HK-2 (cell line): ENCODE data around the gene ZNF578.
A peak's percentile ranks its signal among the peaks of the same experiment; 100 is the strongest.
"Not testable (repeated sequence)": the region's sequence is repeated elsewhere in the genome, so short reads cannot be mapped to it uniquely, and the experiment has no call there.

ENCODE experiments used
- DNase-seq: peaks from one replicate; pipeline ENCODE4 v3.0.0-alpha.2; 2018; ENCODE audit not compliant: unreplicated experiment

The ZNF578 gene

DNA sequence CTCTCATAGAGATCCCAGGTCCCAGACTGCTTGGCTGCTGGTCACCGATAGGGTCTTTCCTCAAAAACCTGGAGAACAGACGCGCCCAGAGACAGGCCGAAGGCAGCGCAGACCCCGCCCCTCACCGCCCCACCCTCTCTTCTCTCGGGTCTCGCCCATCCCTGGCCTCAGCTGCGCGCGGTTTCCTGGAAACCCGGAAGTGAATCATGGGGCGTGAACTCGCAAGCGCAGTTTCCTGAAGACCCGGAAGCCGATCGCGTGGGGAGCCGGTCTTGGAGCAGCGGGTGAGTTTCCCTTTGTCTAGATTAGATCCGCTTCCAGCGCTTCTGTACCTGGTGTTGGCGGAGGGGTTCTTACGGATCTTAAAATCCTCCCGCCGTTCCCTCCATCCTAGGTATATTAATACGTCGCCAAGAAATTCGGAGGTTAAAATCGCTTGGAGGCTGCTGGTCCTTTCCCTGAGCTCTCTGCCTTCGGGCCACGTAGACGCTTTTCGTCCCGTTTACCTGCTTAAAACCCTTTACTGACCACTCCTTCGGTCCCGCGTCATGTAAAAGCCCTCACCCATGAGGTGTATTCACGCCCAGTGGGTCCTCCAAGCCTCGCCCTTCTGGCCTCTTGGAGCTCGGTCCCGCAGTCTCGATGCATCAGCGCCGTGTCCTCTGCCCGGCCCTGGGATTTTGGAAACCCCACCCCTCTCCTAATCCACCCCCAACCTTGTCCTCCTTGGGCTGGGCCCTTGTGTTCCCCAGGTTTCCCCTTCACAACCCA lies at the start of gene ZNF578:
ZNF578 (plus strand) TSS at position 230 of the 771 bp plus-strand sequence. CDS start 48,293 bp downstream, outside the sequence.
- DNase-seq: peak; percentile 76

DNA sequence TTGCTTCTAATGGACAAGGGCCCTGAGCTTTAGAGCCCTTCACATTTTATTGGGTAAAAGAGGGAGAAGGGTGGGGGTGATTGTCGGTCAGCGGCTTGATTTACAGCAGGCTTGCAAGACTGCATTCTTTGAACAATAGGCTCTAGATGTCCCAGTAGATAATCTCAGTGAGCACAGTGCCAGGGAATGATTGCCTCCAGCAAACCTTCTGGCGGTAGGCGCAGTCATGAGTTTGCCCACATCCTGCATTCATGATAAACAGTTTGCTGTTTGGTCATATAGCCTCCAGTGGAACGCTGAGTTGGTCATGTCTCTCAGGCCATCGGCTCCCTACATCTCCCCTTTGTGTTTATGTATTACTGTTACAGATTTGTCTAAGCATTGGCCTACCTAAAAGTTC lies 43.1 kb upstream of the ZNF578 start:
- no peak for DNase-seq

- no peak for DNase-seq
Observed at GRCh38 chr19:52415711-52416110, 37.6 kb upstream of the ZNF578 start.

GRCh38 chr19:52428937-52429336 lies 24.4 kb upstream of the ZNF578 start, which contains the start of gene ZNF534:
ZNF534 (plus strand) TSS chr19:52429148; CDS start chr19:52431475, 2,327 bp downstream.
- DNase-seq: no peak

DNA sequence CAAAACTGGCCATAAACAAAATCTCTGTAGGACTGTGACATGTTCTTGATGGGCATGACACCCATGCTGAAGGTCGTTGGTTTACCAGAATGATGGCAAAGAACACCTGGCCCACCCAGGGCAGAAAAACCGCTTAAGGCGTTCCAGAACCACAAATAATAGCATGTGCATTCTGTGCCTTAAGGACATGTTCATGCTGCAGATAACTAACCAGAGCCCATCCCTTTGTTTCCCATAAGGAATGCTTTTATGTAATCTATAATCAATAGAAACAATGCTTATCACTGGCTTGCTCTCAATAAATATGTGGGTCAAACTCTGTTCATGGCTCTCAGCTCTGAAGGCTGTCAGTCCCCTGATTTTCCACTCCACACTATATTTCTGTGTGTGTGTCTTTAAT lies 11.2 kb upstream of the ZNF578 start:
- no peak for DNase-seq

- DNase-seq: no peak
Observed at GRCh38 chr19:52444506-52444905, 8.8 kb upstream of the ZNF578 start.

DNA sequence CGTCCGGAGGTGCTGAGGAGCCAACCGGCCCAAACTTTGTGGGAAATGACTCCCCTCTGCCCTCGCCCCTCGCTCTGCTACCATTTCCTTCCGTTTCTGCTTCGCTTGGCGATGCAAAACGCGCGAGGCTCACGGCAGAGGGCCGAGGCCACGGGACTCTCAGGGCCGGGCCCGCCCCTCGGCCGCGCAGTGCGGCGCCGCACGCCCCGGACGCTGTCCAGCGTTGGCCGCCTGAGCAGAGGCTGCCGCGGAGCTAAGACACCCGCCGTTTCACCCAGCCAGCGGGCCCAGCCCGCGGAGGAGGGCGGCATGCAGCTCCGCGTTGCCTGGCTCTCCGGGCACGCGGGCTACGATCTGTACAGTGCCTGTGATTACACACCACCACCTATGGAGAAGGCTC lies 2.1 kb upstream of the ZNF578 start:
- DNase-seq: no peak

- DNase-seq: no peak
Observed at GRCh38 chr19:52464798-52465470, 11.6 kb downstream of the ZNF578 start.

GRCh38 chr19:52473655-52474350 lies 20.4 kb downstream of the ZNF578 start:
- DNase-seq: no peak

GRCh38 chr19:52474351-52475127 lies 21.2 kb downstream of the ZNF578 start:
- DNase-seq: no peak

DNA sequence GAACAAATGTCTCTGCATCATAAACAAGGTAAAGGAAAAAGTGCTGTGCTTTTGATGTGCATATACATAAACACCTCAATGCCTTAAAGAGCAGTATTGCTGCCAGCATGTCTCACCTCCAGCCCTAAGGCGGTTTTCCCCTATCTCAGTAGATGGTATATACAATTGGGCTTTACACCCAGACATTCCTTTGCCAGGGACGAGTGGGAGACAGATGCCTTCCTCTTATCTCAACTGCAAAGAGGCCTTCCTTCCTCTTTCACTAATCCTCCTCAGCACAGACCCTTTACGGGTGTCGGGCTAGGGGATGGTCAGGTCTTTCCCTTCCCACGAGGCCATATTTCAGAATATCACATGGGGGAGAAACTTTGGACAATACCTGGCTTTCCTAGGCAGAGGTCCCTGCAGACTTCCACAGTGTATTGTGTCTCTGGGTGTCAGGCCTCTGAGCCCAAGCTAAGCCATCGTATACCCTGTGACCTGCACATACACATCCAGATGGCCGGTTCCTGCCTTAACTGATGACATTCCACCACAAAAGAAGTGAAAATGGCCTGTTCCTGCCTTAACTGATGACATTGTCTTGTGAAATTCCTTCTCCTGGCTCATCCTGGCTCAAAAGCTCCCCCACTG lies 30.9 kb downstream of the ZNF578 start:
- not testable (repeated sequence) for DNase-seq

GRCh38 chr19:52485064-52485463 lies 31.7 kb downstream of the ZNF578 start:
- DNase-seq: not testable (repeated sequence)

DNA sequence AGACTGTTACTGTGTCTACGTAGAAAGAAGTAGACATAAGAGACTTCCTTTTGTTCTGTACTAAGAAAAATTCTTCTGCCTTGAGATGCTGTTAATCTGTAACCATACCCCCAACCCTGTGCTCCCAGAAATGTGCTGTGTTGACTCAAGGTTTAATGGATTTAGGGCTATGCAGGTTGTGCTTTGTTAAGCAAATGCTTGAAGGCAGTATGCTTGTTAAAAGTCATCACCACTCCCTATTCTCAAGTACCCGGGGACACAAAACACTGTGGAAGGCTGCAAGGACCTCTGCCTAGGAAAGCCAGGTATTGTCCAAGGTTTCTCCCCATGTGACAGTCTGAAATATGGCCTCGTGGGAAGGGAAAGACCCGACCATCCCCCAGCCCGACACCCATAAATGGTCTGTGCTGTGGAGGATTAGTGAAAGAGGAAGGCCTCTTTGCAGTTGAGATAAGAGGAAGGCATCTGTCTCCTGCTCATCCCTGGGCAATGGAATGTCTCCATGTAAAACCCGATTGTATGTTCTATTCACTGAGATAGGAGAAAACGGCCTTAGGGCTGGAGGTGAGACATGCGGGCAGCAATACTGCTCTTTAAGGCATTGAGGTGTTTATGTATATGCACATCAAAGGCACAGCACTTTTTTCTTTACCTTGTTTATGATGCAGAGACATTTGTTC lies 32.3 kb downstream of the ZNF578 start:
- DNase-seq: not testable (repeated sequence)

DNA sequence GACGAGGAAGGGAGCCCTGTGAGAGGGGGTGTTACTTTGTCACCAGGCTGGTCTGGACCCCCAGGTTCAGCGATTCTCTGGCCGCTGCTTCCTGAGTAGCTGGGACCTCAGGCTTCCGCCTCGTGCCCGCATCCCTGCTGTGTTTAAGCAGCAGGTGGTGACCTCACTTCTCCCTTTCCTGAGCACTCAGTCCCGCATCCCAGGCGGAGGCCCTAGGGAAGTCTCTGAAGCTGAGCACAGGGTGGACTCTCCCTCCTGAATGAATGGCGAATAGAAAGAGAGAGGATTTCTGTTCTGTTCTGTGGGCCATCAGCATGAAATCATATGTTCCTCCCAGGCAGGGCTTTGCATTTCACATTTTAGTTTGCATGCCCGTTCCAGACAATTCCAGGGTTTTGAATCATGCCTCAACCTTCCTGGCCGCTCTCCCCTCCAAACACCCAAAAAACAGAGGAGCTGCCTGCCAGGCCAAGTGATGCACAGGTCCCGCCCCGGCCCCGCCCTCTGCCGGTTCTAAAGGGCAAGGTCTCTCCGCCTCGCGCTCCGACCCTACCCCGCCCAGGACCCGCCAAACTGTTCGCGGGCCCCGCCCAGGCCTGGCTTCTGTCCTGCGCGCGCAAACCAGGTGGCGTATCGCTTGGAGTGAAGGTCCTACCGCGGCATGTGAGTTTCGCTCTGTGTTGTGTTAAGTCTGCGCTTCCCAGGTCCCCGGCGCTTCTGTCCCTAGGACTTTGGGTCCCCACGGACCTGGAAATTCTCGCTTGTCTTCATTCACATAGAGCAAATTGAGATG lies 39.0 kb downstream of the ZNF578 start:
- no peak for DNase-seq

DNA sequence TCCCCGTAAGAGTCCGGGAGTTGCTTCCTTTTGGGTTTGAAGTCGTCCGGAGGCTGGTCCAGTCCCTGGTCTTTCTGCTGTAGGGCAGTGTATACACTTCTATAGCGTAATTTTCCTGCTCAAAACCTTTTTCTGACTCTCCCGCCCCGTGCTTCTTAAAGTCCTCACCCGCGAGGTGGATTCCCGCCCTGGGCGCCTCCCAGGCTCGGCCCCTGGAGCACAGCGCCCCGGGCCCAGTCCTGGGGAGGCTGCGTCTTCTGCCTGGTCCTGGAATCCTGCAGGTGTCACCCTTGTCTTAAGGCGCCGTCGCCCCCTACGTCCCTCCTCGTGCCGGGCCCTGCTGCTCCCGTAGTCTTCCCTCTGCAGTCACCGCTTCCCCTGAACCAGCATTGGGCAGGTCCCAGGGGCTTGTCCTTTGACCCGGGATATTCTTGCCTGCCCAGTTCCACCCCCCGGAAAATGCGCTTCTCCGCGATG lies 39.7 kb downstream of the ZNF578 start:
- DNase-seq: no peak

DNA sequence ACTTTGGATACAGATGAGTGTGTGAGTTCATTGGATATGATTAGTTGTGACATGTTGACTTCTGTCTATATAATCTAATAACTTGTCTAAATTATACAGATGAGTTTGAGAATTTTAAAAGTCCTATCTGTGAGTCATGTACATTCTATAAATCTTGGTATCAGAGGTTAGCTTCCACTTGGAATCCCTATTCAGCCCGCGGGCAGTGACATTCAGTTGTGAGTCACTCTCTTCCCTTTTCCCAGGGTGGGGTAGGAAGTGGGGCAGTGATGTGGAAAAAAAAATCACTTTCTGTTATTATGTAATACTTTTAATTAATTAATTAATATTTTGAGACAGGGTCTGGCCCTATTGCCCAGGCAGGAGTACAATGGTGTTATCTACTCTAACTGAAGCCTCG lies 41.2 kb downstream of the ZNF578 start:
- DNase-seq: no peak

GRCh38 chr19:52498571-52498970 lies 45.2 kb downstream of the ZNF578 start:
- DNase-seq: no peak

- DNase-seq: not testable (repeated sequence)
Observed at GRCh38 chr19:52500474-52500873, 47.1 kb downstream of the ZNF578 start.

DNA sequence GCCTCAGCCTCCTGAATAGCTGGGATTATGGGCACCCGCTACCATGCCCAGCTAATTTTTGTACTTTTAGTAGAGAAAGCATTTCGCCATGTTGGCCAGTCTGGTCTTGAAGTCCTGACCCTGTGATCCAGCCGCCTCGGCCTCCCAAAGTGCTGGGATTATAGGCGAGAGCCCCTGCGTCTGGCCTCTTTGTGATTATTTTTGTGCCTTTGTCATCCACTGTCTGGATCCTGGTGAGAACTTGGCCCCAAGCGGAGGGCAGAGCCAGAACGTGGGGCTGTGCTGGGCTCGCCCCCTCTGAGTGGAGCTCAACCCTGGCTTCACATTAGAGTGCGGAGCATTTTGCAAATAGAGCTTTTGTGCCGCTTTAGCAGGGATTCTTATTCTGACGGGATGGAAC lies 47.6 kb downstream of the ZNF578 start:
- not testable (repeated sequence) for DNase-seq

GRCh38 chr19:52507266-52507665 lies 53.9 kb downstream of the ZNF578 start:
- no peak for DNase-seq
